Uterus (tissue), 4 donors: ENCODE results near the gene NFE2L2. TPM values are rescaled to one million over a fixed set of nuclear protein-coding genes. Genes with fewer than 3 reads are reported as not detected.

ENCODE experiments used
- DNase-seq, 2 donors: peaks; one replicate each; pipeline ENCODE4 v3.0.0-alpha.2; 2019 to 2020
- H3K27ac ChIP-seq, 2 donors: fragments of 200-600 bp; sonication (generic); 1 replicate in 1 of 2; 2 replicates in 1 of 2; pipeline ENCODE4 v1.5.1; 2016 to 2018
- H3K27me3 ChIP-seq, 2 donors: fragments of 200-600 bp; sonication (generic); one replicate each; pipeline ENCODE4 v1.5.1; 2018 to 2019; ENCODE audit warnings: control low read depth in 1 of 2
- H3K36me3 ChIP-seq, 2 donors: fragments of 200-600 bp; sonication (generic); one replicate each; pipeline ENCODE4 v1.5.1; 2019; ENCODE audit warnings: control low read depth in 1 of 2
- H3K4me1 ChIP-seq, 2 donors: fragments of 200-600 bp; sonication (generic); one replicate each; pipeline ENCODE4 v1.5.1; 2018 to 2019; ENCODE audit warnings: control low read depth in 1 of 2
- H3K4me3 ChIP-seq, 2 donors: fragments of 200-600 bp; sonication (generic); 1 replicate in 1 of 2; 2 replicates in 1 of 2; pipeline ENCODE4 v1.5.1; 2018 to 2019; ENCODE audit warnings: mild to moderate bottlenecking in 1 of 2
- H3K9me3 ChIP-seq, 2 donors: fragments of 200-600 bp; sonication (generic); one replicate each; pipeline ENCODE4 v1.5.1; 2019; ENCODE audit warnings: control low read depth in 1 of 2
- POLR2A ChIP-seq, 2 donors: fragments of 450-650 bp; IDR thresholded peaks; one replicate each; pipeline ENCODE4 v1.6.1; 2016; ENCODE audit warnings: antibody characterized with exemption in 2 of 2, mild to moderate bottlenecking in 1 of 2, moderate library complexity in 1 of 2
- intact Hi-C: fragments of 100-400 bp; cut with DNase I; formaldehyde crosslinking; loops from one replicate; pipeline ENCODE4 v1.15.1; 2023; ENCODE audit warnings: low total_unique reads
- total RNA-seq, 4 donors: library from RNA; depleted of rRNA in 3 of 4; stranded (reverse); fragments of >200 nt in 3 of 4; gene quantifications; one replicate each; pipeline versions ENCODE4 v1.1.0 to v1.2.4, GENCODE V29; 2014 to 2023
- TF ChIP-seq, protein P1 (sequence below), 4 experiments: fragments of 200-600 bp in 2 of 4; fragments of 450-650 bp in 2 of 4; sonication (generic) in 2 of 4; IDR thresholded peaks; one replicate each; pipeline ENCODE4 v1.5.1; 2016 to 2019; ENCODE audit warnings: antibody characterized with exemption in 4 of 4, mild to moderate bottlenecking in 2 of 4, moderate library complexity in 1 of 4
- donor health status: DM: yes; HTN: yes; CAD: no.

NFE2L2 gene
- total RNA-seq, 4 donors from 2014 or later = 53.0 to 148 (median 90.0) TPM

DNA sequence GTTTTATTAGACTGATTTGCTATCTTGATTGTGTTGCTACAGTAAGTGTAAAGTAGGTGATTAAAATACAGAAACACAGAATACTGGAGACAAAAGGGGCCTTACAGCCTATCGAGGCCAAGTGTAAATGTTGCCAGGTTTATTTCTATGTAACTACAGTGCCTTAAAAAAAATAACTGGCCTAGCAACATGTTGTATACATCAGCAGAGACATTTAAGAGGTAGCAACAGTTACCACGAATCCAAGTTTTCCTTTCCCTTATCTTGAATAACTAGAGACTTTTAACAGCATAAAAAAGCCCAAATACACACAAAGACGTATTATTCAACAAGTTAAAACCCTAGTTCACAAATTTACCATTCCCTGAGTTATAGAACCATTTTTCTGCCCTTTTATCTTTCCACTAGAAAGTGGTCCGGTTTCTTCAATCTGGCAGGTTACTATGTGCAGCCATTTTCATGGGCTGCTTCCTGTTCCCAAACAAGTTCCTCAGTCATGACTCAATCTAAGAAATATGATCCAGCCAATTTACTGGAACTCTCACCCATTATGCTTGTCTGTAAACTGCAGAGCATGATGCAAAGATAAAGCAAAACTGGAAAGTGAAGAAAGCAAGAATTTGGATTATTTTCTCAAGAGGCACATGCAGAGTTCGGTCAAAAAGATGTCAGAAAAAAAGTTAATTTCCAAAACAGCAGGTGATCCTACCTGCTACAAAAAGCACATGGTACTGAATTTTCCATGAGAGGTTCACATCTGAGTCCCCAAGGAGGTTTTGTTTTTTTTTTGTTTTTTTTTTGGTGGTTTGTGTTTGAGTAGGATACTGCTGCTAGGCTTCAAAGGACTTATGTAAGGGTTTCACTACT is 22.2 kb downstream of the NFE2L2 start:
- peak overlapping the region in 1 of 2 donors; percentile 7 for H3K4me3 ChIP-seq
- no peaks in the 10 kb centered on the region for H3K9me3 ChIP-seq
- H3K4me1 ChIP-seq = peaks cover 12 to 30% of the 10 kb centered on the region in 2 donors
- no peaks in the 10 kb centered on the region for H3K36me3 ChIP-seq
- intact Hi-C loops = no loop called here
- peak in 1 of 2 donors; percentile 27 for TF ChIP-seq POLR2A (IDR thresholded peaks at IDR 0.05)
- TF ChIP-seq, protein P1, sequence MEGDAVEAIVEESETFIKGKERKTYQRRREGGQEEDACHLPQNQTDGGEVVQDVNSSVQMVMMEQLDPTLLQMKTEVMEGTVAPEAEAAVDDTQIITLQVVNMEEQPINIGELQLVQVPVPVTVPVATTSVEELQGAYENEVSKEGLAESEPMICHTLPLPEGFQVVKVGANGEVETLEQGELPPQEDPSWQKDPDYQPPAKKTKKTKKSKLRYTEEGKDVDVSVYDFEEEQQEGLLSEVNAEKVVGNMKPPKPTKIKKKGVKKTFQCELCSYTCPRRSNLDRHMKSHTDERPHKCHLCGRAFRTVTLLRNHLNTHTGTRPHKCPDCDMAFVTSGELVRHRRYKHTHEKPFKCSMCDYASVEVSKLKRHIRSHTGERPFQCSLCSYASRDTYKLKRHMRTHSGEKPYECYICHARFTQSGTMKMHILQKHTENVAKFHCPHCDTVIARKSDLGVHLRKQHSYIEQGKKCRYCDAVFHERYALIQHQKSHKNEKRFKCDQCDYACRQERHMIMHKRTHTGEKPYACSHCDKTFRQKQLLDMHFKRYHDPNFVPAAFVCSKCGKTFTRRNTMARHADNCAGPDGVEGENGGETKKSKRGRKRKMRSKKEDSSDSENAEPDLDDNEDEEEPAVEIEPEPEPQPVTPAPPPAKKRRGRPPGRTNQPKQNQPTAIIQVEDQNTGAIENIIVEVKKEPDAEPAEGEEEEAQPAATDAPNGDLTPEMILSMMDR (IDR thresholded peaks at IDR 0.05) = no peak
- H3K27me3 ChIP-seq = no peaks in the 10 kb centered on the region
- peak overlapping the region; percentile 69 to 89 for H3K27ac ChIP-seq
- no peak for DNase-seq

DNA sequence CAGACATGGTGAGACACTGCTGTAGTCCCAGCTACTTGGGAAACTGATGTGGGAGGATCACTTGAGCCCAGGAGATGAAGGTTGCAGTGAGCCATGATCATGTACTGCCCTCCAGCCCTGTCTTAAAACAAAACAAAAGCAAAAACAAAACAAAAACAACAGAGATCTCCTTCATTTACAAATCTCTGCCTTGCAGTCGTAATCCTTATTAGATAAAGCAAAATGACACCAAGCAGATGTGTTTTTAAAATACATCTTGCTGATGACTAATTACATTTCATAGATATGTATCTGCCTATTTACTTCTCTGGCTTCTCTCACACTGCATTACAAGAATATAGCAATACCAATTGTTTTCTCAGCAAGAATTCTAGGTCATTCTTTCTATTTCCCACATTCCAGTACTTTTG is 22.8 kb downstream of the NFE2L2 start:
- H3K27me3 ChIP-seq = no peaks in the 10 kb centered on the region
- TF ChIP-seq POLR2A (IDR thresholded peaks at IDR 0.05) = no peak
- TF ChIP-seq, protein P1 (IDR thresholded peaks at IDR 0.05) = no peak
- peaks cover 12 to 36% of the 10 kb centered on the region in 2 donors for H3K4me1 ChIP-seq
- peak overlapping the region in 1 of 2 donors; percentile 7 for H3K4me3 ChIP-seq
- DNase-seq = no peak
- peak overlapping the region; percentile 69 to 89 for H3K27ac ChIP-seq
- intact Hi-C loops = no loop called here
- H3K9me3 ChIP-seq = no peaks in the 10 kb centered on the region
- H3K36me3 ChIP-seq = no peaks in the 10 kb centered on the region

DNA sequence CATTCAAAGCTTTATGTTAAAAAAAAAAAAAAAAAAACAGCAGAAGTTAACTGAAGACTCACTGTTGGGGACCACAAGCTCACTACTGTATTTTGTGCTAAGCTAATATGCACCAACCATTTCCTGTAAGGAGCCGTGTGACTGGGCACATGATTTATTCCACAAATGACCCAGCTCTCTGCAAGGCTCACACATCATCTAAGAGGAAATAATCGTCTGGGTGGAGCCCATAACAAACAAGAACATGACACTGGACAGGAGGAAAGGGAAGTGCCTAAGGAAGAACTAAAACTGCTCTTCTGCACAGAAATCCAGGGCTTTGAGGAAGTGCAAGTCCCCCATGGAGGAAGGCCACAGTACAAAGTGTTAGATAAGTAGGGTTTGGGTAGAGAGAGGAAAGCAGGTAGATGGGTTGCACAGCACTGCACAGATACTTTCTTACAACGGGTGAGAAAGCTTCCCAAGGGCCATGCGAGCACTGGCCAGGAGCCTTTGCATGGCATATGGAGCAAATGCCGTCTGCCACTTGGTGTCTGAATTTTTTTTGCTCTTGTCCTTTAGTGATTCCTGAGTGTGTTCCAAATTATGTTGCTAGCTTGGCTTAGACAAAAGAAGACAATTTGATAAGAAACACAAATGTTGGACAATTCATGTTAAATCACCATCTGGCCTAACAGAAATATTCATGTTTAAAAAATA is 24.4 kb downstream of the NFE2L2 start:
- peak overlapping the region; percentile 69 to 89 for H3K27ac ChIP-seq
- no peaks in the 10 kb centered on the region for H3K9me3 ChIP-seq
- H3K27me3 ChIP-seq = no peaks in the 10 kb centered on the region
- H3K36me3 ChIP-seq = no peaks in the 10 kb centered on the region
- intact Hi-C loops = no loop called here
- no peak for DNase-seq
- peaks cover 6 to 28% of the 10 kb centered on the region in 2 donors for H3K4me1 ChIP-seq
- TF ChIP-seq, protein P1 (IDR thresholded peaks at IDR 0.05) = no peak
- peak in 1 of 2 donors; percentile 17 for TF ChIP-seq POLR2A (IDR thresholded peaks at IDR 0.05)
- no peak overlapping the region for H3K4me3 ChIP-seq

DNA sequence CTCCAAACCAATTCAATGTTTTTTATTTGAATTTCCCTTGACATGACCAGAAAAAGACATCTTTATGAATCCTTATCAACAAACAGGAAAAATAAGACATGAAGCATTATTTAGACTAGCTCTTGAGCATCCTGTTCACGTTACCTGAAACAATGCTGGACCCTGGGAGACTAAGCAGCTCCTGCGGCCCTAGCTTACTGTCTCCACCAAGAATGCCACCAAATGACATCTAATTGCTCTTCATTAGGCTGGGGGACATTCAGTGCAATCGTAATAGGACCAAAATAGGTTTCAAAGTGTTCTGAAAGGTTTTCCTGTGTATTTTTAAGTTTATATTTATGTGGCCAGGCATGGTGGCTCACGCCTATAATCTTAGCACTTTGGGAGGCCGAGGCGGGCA is 25.5 kb downstream of the NFE2L2 start:
- no peaks in the 10 kb centered on the region for H3K27me3 ChIP-seq
- no peaks in the 10 kb centered on the region for H3K9me3 ChIP-seq
- H3K4me3 ChIP-seq = no peak overlapping the region
- H3K27ac ChIP-seq = peak overlapping the region; percentile 33 to 89
- intact Hi-C loops = no loop called here
- no peak for DNase-seq
- H3K4me1 ChIP-seq = peaks cover 6 to 24% of the 10 kb centered on the region in 2 donors
- TF ChIP-seq, protein P1 (IDR thresholded peaks at IDR 0.05) = no peak
- no peak for TF ChIP-seq POLR2A (IDR thresholded peaks at IDR 0.05)
- H3K36me3 ChIP-seq = no peaks in the 10 kb centered on the region

DNA sequence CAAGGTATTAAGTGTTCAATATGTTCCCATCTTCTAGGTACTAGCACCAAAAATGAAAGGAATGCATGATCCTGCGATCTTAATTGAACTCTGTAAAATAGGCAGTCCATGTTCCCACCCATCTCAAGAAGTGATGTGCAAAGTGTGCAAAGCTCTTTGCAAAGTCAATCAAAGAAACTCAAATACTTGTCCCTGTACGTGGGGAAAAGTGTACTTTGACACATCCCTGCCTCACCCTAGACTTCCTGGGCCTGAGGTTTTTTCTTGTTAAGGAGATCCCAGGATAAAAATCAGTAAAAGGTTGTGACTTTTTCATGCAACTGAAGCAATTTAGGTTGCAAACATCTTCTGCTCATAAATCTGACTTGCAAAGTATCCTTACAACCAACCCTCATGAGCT is 26.6 kb downstream of the NFE2L2 start:
- DNase-seq = no peak
- intact Hi-C loops = no loop called here
- Histone ChIP-seq H3K4me3 (no peak overlapping the region), H3K36me3 (no peaks in the 10 kb centered on the region), H3K4me1 (peaks cover 0 to 13% of the 10 kb centered on the region in 2 donors), H3K27ac (no peak overlapping the region), H3K27me3 (no peaks in the 10 kb centered on the region), H3K9me3 (no peaks in the 10 kb centered on the region)
- TF ChIP-seq POLR2A (IDR thresholded peaks at IDR 0.05) = no peak
- TF ChIP-seq, protein P1 (IDR thresholded peaks at IDR 0.05) = no peak
